HepG2 (cell line): ENCODE data around the gene HOXC11. TPM values are rescaled to one million over a fixed set of nuclear protein-coding genes. Genes with fewer than 3 reads are reported as not detected.

Experiments
- BRCA1 ChIP-seq: sonication (generic); formaldehyde crosslinking; IDR thresholded peaks from 2 replicates; pipeline ENCODE4 v1.4.0; 2020; ENCODE audit warnings: missing genetic modification reagents
- CHD2 ChIP-seq: IDR thresholded peaks from 2 replicates; pipeline ENCODE4 v1.6.1; 2011; ENCODE audit warnings: low read depth, low read length, improper control_type of control experiment
- ISL2 ChIP-seq: sonication (generic); formaldehyde crosslinking; IDR thresholded peaks from 2 replicates; pipeline ENCODE4 v1.5.0; 2020; ENCODE audit warnings: missing genetic modification reagents
- MED1 ChIP-seq: sonication (generic); formaldehyde crosslinking; IDR thresholded peaks from 2 replicates; pipeline ENCODE4 v1.4.0; 2020; ENCODE audit warnings: missing genetic modification reagents
- MTA3 ChIP-seq: sonication (generic); formaldehyde crosslinking; IDR thresholded peaks from 2 replicates; pipeline ENCODE4 v1.4.0; 2020; ENCODE audit warnings: missing genetic modification reagents
- MTF2 ChIP-seq: sonication (generic); formaldehyde crosslinking; IDR thresholded peaks from 2 replicates; pipeline ENCODE4 v1.5.0; 2020; ENCODE audit warnings: missing genetic modification reagents, borderline replicate concordance
- MXI1 ChIP-seq: IDR thresholded peaks from 3 replicates; pipeline ENCODE4 v1.6.1; 2012; ENCODE audit warnings: low read depth, low read length, inconsistent platforms, borderline replicate concordance
- ZNF160 ChIP-seq: sonication (generic); formaldehyde crosslinking; IDR thresholded peaks from 2 replicates; pipeline ENCODE4 v1.8.0; 2022; ENCODE audit warnings: mild to moderate bottlenecking, inconsistent platforms, missing genetic modification reagents
- ZNF225 ChIP-seq: sonication (generic); formaldehyde crosslinking; IDR thresholded peaks from 2 replicates; pipeline ENCODE4 v1.4.0; 2020; ENCODE audit warnings: mild to moderate bottlenecking, missing genetic modification reagents
- ZNF33B ChIP-seq: sonication (generic); formaldehyde crosslinking; IDR thresholded peaks from 2 replicates; pipeline ENCODE4 v1.5.1; 2020; ENCODE audit warnings: mild to moderate bottlenecking, missing genetic modification reagents
- ZNF782 ChIP-seq: sonication (generic); formaldehyde crosslinking; IDR thresholded peaks from 2 replicates; pipeline ENCODE4 v1.4.0; 2020; ENCODE audit warnings: missing genetic modification reagents, mild to moderate bottlenecking, borderline replicate concordance
- polyA plus RNA-seq, 8 experiments: library from polyadenylated mRNA; depleted of rRNA in 3 of 8; stranded (reverse) in 7 of 8; unstranded in 1 of 8; fragments of >200 nt; fragmentation: Illumina TruSeq in 4 of 8; extraction: Trizol in 4 of 8; gene quantifications; 2 replicates each; pipeline versions ENCODE4 v1.2.1 to v1.2.3, GENCODE V29; 2011 to 2016; ENCODE audit warnings: low read depth in 4 of 8, missing spikeins in 1 of 8, mixed read lengths in 1 of 8; ENCODE audit not compliant: insufficient read depth in 1 of 8
- total RNA-seq, 5 experiments: library from RNA; depleted of rRNA; stranded (reverse); fragments of >200 nt; fragmentation: Illumina TruSeq; extraction: Trizol; gene quantifications; 2 replicates each; pipeline ENCODE4 v1.2.3, GENCODE V29; 2016; ENCODE audit warnings: low read depth in 1 of 5
- TF ChIP-seq, protein P1 (sequence below): sonication (generic); formaldehyde crosslinking; IDR thresholded peaks from 2 replicates; pipeline ENCODE4 v1.5.1; 2020; ENCODE audit warnings: mild to moderate bottlenecking, moderate library complexity, missing genetic modification reagents
- TF ChIP-seq, protein P2 (sequence below): sonication (generic); formaldehyde crosslinking; IDR thresholded peaks from 2 replicates; pipeline ENCODE4 v1.9.0; 2021; ENCODE audit warnings: missing genetic modification reagents, borderline replicate concordance
- TF ChIP-seq, protein P3 (sequence below): sonication (generic); IDR thresholded peaks from 2 replicates; pipeline ENCODE4 v1.6.1; 2016; ENCODE audit warnings: low read depth, borderline replicate concordance
- TF ChIP-seq, protein P4 (sequence below): IDR thresholded peaks from 2 replicates; pipeline ENCODE4 v1.6.1; 2016; ENCODE audit warnings: low read depth, missing genetic modification reagents, missing compliant biosample characterization
- TF ChIP-seq, protein P5 (sequence below): sonication (generic); formaldehyde crosslinking; IDR thresholded peaks from 2 replicates; pipeline ENCODE4 v1.4.0; 2020; ENCODE audit warnings: missing genetic modification reagents

The HOXC11 gene
- total and polyA plus RNA-seq, 2 of the 13 experiments (the other 11 are each of a cell fraction or from before 2014, with no cell fraction given) = not detected

DNA sequence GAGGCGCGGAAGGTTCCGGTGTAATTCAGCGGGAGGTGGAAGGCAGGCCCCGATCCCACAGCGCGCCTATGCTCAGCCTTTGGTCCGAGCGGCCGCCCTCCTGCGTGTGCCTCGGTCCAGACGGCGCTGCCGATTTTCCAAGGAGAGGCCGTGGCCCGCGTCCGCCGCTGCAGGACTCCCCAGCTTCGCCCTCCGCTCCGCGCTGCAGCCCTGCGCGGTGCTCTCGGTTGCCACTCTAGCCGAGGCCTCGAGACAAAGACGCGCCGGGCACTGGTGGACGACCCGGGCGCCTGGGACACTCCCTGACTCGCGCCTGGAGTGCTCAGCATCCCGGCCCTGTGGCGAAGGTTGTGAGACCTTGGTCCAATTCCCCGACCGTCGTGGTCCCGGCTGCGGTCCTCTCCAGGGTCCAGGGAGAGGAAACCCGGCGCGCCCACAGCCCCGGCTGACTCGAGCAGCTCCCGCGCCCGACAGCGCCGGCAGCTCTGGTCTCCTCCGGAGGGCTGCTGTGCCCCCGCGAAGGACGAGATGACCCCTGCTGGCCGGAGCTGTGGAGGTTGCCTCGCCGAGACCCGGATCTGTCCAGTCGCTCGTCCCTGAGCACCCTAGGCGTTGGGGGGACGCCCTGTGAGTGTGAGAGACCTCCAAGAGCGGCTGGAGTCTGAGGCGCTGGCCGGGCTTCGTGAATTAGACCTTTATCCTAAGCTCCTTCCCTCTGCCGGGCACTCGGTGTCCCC lies 11.7 kb upstream of the HOXC11 start (continued):
- TF ChIP-seq, protein P1, sequence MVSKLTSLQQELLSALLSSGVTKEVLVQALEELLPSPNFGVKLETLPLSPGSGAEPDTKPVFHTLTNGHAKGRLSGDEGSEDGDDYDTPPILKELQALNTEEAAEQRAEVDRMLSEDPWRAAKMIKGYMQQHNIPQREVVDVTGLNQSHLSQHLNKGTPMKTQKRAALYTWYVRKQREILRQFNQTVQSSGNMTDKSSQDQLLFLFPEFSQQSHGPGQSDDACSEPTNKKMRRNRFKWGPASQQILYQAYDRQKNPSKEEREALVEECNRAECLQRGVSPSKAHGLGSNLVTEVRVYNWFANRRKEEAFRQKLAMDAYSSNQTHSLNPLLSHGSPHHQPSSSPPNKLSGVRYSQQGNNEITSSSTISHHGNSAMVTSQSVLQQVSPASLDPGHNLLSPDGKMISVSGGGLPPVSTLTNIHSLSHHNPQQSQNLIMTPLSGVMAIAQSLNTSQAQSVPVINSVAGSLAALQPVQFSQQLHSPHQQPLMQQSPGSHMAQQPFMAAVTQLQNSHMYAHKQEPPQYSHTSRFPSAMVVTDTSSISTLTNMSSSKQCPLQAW (CRISPR knock-in tag) = no peak
- TF ChIP-seq MED1 (CRISPR knock-in tag) (no peak), ZNF782 (peak; percentile 35; the same call in 1 of the 2 replicates), CHD2 (no peak), BRCA1 (CRISPR knock-in tag) (no peak), ISL2 (CRISPR knock-in tag) (no peak), ZNF33B (CRISPR knock-in tag) (no peak), MXI1 (no peak), ZNF160 (CRISPR knock-in tag) (no peak), ZNF225 (0 out of 2 replicates have a peak, but pooled peaks have one; percentile 46), MTF2 (CRISPR knock-in tag) (no peak; the same call in 1 of the 2 replicates), MTA3 (no peak)
- TF ChIP-seq, protein P2, sequence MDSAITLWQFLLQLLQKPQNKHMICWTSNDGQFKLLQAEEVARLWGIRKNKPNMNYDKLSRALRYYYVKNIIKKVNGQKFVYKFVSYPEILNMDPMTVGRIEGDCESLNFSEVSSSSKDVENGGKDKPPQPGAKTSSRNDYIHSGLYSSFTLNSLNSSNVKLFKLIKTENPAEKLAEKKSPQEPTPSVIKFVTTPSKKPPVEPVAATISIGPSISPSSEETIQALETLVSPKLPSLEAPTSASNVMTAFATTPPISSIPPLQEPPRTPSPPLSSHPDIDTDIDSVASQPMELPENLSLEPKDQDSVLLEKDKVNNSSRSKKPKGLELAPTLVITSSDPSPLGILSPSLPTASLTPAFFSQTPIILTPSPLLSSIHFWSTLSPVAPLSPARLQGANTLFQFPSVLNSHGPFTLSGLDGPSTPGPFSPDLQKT (CRISPR knock-in tag) = no peak
- TF ChIP-seq, protein P3, sequence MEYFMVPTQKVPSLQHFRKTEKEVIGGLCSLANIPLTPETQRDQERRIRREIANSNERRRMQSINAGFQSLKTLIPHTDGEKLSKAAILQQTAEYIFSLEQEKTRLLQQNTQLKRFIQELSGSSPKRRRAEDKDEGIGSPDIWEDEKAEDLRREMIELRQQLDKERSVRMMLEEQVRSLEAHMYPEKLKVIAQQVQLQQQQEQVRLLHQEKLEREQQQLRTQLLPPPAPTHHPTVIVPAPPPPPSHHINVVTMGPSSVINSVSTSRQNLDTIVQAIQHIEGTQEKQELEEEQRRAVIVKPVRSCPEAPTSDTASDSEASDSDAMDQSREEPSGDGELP = no peak
- TF ChIP-seq, protein P4, sequence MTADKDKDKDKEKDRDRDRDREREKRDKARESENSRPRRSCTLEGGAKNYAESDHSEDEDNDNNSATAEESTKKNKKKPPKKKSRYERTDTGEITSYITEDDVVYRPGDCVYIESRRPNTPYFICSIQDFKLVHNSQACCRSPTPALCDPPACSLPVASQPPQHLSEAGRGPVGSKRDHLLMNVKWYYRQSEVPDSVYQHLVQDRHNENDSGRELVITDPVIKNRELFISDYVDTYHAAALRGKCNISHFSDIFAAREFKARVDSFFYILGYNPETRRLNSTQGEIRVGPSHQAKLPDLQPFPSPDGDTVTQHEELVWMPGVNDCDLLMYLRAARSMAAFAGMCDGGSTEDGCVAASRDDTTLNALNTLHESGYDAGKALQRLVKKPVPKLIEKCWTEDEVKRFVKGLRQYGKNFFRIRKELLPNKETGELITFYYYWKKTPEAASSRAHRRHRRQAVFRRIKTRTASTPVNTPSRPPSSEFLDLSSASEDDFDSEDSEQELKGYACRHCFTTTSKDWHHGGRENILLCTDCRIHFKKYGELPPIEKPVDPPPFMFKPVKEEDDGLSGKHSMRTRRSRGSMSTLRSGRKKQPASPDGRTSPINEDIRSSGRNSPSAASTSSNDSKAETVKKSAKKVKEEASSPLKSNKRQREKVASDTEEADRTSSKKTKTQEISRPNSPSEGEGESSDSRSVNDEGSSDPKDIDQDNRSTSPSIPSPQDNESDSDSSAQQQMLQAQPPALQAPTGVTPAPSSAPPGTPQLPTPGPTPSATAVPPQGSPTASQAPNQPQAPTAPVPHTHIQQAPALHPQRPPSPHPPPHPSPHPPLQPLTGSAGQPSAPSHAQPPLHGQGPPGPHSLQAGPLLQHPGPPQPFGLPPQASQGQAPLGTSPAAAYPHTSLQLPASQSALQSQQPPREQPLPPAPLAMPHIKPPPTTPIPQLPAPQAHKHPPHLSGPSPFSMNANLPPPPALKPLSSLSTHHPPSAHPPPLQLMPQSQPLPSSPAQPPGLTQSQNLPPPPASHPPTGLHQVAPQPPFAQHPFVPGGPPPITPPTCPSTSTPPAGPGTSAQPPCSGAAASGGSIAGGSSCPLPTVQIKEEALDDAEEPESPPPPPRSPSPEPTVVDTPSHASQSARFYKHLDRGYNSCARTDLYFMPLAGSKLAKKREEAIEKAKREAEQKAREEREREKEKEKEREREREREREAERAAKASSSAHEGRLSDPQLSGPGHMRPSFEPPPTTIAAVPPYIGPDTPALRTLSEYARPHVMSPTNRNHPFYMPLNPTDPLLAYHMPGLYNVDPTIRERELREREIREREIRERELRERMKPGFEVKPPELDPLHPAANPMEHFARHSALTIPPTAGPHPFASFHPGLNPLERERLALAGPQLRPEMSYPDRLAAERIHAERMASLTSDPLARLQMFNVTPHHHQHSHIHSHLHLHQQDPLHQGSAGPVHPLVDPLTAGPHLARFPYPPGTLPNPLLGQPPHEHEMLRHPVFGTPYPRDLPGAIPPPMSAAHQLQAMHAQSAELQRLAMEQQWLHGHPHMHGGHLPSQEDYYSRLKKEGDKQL = no peak
- TF ChIP-seq, protein P5, sequence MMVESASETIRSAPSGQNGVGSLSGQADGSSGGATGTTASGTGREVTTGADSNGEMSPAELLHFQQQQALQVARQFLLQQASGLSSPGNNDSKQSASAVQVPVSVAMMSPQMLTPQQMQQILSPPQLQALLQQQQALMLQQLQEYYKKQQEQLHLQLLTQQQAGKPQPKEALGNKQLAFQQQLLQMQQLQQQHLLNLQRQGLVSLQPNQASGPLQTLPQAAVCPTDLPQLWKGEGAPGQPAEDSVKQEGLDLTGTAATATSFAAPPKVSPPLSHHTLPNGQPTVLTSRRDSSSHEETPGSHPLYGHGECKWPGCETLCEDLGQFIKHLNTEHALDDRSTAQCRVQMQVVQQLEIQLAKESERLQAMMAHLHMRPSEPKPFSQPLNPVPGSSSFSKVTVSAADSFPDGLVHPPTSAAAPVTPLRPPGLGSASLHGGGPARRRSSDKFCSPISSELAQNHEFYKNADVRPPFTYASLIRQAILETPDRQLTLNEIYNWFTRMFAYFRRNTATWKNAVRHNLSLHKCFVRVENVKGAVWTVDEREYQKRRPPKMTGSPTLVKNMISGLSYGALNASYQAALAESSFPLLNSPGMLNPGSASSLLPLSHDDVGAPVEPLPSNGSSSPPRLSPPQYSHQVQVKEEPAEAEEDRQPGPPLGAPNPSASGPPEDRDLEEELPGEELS (CRISPR knock-in tag) = no peak
